Measurements from ENCODE around the gene TDO2.

The TDO2 gene

DNA sequence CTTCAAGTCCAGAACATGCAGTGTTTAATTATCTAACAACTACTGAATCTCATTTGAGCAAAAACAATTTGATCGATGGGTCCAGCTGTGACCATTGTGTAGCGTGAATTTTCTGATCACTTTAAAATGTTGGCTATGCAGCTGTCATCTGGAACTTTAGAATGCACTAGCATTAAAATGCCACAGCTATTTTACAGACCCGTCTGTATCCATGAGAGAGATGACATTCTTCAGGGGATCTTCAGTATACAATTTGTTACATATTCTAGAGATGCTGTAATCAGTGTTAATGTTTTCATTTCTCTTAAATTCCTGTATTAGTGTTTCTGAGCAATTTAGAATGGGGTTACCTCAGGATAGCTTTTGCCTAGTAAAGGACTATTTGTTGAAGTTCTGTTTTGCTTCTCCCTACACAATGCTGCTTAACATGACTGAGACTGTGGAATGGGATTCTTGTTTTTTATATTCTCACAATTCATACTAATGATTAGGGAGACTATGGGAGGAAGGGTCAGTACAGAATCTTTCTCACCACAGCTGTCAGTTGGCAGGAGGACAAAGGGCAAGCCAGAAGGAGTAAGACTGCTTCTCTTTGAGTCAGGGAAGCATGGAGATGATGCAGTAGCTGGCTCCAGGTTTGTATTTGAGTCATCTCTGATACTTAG, 63.4 kb downstream of the TDO2 start:
- TF ChIP-seq, protein P1, sequence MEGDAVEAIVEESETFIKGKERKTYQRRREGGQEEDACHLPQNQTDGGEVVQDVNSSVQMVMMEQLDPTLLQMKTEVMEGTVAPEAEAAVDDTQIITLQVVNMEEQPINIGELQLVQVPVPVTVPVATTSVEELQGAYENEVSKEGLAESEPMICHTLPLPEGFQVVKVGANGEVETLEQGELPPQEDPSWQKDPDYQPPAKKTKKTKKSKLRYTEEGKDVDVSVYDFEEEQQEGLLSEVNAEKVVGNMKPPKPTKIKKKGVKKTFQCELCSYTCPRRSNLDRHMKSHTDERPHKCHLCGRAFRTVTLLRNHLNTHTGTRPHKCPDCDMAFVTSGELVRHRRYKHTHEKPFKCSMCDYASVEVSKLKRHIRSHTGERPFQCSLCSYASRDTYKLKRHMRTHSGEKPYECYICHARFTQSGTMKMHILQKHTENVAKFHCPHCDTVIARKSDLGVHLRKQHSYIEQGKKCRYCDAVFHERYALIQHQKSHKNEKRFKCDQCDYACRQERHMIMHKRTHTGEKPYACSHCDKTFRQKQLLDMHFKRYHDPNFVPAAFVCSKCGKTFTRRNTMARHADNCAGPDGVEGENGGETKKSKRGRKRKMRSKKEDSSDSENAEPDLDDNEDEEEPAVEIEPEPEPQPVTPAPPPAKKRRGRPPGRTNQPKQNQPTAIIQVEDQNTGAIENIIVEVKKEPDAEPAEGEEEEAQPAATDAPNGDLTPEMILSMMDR (IDR thresholded peaks at IDR 0.05), result no peak
